GM21381 (cell line): ENCODE measurements around the gene COQ10A.
"Not testable (repeated sequence)": the region's sequence is repeated elsewhere in the genome, so short reads cannot be mapped to it uniquely, and the experiment has no call there.

Experiments
- ATAC-seq: cut with Tn5 transposase; IDR thresholded peaks from one replicate; pipeline ENCODE4 v1.9.1; 2021; ENCODE audit warnings: mild to moderate bottlenecking, moderate library complexity; ENCODE audit not compliant: unreplicated experiment

Gene COQ10A

GRCh38 chr12:56242986-56243385 is 23.8 kb upstream of the COQ10A start:
- ATAC-seq, result no peak

GRCh38 chr12:56243731-56244181 is 23.0 kb upstream of the COQ10A start:
- ATAC-seq, result no peak

- no peak for ATAC-seq
Observed at GRCh38 chr12:56244494-56244893, 22.2 kb upstream of the COQ10A start.

- ATAC-seq, result no peak
Observed at GRCh38 chr12:56247923-56248322, 18.8 kb upstream of the COQ10A start.

- ATAC-seq, result no peak
Observed at GRCh38 chr12:56248711-56249110, 18.0 kb upstream of the COQ10A start.

GRCh38 chr12:56252649-56253048 is 14.1 kb upstream of the COQ10A start:
- ATAC-seq, result no peak

GRCh38 chr12:56253091-56253490 is 13.7 kb upstream of the COQ10A start:
- ATAC-seq, result no peak

- no peak for ATAC-seq
Observed at GRCh38 chr12:56255671-56256070, 11.1 kb upstream of the COQ10A start.

- ATAC-seq, result no peak
Observed at GRCh38 chr12:56256326-56256960, 10.3 kb upstream of the COQ10A start.

- no peak for ATAC-seq
Observed at GRCh38 chr12:56257071-56257470, 9.7 kb upstream of the COQ10A start.

- no peak for ATAC-seq
Observed at GRCh38 chr12:56257491-56258067, 9.2 kb upstream of the COQ10A start.

GRCh38 chr12:56258068-56258819 is 8.5 kb upstream of the COQ10A start, which contains the start of gene ANKRD52:
TSS of gene ANKRD52 (minus strand) at chr12:56258384. CDS start at chr12:56258269, 115 bp downstream.
- ATAC-seq, result peak; percentile 87

GRCh38 chr12:56258820-56259183 is 7.9 kb upstream of the COQ10A start:
- no peak for ATAC-seq

- no peak for ATAC-seq
Observed at GRCh38 chr12:56260380-56260779, 6.4 kb upstream of the COQ10A start.

- no peak for ATAC-seq
Observed at GRCh38 chr12:56260921-56261320, 5.8 kb upstream of the COQ10A start.

GRCh38 chr12:56261503-56262232 is 5.1 kb upstream of the COQ10A start:
- no peak for ATAC-seq

GRCh38 chr12:56262955-56263354 is 3.8 kb upstream of the COQ10A start:
- not testable (repeated sequence) for ATAC-seq

- not testable (repeated sequence) for ATAC-seq
Observed at GRCh38 chr12:56266068-56266692, 562 bp upstream of the COQ10A start.

- no peak for ATAC-seq
Observed at GRCh38 chr12:56267443-56268071, 815 bp downstream of the COQ10A start.

GRCh38 chr12:56271031-56271430 is 4.3 kb downstream of the COQ10A start:
- no peak for ATAC-seq
